GM12864 (cell line): ENCODE results near the gene RNF180.

Experiments
- DNase-seq: peaks from one replicate; pipeline ENCODE4 v3.0.0-alpha.2; 2011; ENCODE audit warnings: low read depth
- H3K4me3 ChIP-seq: 2 replicates; pipeline ENCODE4 v1.5.1; 2011; ENCODE audit warnings: mild to moderate bottlenecking, low read depth, low read length, control low read depth
- TF ChIP-seq, protein P1 (sequence below): IDR thresholded peaks from 2 replicates; pipeline ENCODE4 v1.5.1; 2011; ENCODE audit warnings: low read depth, mild to moderate bottlenecking, moderate library complexity, low read length, control low read depth, inconsistent platforms; ENCODE audit errors: missing control alignments

The RNF180 gene

DNA sequence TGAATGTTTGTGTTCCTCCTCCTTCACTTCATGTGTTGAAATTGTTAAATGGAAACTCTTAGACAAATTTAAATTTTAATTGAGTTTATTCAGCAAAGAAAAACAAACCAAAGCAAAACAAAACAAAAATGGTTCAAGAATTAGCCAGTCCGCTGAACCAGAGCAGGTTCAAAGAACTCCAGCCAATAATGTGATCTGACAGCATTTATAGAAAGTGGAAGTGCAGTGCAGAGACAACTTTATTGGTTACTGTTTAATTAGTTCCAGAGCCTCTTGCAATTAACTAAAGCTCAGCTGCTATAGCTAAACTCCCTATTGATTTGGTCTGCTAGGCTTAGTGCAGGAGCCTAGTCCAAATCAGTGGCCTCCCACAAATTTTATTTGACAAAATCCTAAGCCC is 132.9 kb downstream of the RNF180 start:
- H3K4me3 ChIP-seq = no peak overlapping the region
- TF ChIP-seq, protein P1, sequence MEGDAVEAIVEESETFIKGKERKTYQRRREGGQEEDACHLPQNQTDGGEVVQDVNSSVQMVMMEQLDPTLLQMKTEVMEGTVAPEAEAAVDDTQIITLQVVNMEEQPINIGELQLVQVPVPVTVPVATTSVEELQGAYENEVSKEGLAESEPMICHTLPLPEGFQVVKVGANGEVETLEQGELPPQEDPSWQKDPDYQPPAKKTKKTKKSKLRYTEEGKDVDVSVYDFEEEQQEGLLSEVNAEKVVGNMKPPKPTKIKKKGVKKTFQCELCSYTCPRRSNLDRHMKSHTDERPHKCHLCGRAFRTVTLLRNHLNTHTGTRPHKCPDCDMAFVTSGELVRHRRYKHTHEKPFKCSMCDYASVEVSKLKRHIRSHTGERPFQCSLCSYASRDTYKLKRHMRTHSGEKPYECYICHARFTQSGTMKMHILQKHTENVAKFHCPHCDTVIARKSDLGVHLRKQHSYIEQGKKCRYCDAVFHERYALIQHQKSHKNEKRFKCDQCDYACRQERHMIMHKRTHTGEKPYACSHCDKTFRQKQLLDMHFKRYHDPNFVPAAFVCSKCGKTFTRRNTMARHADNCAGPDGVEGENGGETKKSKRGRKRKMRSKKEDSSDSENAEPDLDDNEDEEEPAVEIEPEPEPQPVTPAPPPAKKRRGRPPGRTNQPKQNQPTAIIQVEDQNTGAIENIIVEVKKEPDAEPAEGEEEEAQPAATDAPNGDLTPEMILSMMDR = no peak
- no peak for DNase-seq

DNA sequence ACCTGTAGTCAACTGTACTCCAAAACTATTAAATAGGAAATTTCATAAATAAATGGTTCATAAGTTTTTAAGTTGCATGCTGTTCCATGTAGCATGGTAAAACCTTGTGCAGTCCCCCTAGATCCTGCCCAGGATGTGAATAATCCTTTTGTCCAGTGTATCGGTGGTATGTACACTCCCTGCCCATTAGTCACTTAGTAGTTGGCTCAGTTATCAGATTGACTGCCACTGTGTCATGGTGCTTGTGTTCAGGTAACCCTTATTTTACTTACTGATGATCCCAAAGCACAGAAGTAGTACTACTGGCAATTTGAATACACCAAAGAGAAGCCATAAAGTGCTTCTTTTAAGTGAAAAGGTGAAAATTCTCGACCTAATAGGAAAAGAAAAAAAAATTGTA is 134.2 kb downstream of the RNF180 start:
- TF ChIP-seq, protein P1 = no peak
- H3K4me3 ChIP-seq = no peak overlapping the region
- no peak for DNase-seq

DNA sequence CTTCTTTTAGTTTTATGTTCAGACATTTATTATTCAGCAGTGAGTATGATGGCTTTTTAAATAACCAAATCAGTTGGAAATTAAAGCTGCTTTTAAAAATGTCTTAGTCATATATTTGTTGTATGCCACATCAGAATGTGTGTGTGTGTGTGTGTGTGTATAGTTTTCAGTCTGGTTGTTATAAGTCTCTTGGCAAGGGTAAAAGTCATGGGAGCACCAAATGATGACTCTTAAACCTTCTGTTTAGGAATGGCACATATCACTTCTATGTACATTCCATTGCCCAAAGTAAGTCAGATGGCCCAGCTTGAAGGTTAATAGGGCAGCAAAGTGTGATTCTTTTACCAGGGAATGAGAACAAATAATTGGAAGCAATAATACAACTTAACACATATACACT is 135.9 kb downstream of the RNF180 start:
- no peak for DNase-seq
- TF ChIP-seq, protein P1 = no peak
- H3K4me3 ChIP-seq = no peak overlapping the region

DNA sequence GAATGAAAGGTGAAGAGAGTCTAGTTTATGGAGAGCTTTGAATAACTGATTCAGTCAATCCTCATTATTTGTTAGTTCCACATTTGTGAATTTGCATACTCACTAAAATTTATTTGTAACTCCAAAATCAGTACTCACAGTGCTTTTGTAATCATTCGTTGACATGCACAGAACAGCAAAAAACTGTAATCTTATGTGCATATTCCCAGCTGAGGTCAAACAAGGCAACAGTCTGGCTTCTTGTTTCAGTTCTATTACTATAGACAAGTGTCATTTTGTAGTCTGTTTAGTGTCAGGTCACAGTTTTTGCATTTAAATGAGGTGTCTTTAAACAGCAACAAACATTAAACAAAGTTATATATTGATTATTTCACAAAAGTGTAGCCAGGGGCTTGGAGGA is 142.5 kb downstream of the RNF180 start:
- H3K4me3 ChIP-seq = no peak overlapping the region
- TF ChIP-seq, protein P1 = no peak
- DNase-seq = no peak

DNA sequence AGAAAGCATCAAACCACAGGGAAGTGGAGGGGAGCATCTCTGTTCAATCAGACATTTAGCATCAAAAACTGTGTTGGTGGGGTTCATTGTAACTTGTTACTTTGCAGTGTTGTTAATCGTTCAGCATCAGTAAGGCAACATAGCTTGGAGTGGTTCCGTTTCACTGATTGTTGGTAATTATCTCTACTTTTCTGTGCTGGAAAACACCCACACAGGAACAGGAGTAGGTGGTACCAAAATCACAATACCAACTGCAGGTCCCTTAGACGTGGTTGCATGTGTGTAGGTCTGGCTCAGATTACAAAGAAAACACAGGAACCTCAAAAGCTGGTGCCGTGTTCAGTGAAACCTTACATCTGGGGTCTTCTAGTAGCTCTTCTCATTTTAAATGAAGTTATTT is 146.8 kb downstream of the RNF180 start:
- DNase-seq = no peak
- TF ChIP-seq, protein P1 = no peak
- no peak overlapping the region for H3K4me3 ChIP-seq

DNA sequence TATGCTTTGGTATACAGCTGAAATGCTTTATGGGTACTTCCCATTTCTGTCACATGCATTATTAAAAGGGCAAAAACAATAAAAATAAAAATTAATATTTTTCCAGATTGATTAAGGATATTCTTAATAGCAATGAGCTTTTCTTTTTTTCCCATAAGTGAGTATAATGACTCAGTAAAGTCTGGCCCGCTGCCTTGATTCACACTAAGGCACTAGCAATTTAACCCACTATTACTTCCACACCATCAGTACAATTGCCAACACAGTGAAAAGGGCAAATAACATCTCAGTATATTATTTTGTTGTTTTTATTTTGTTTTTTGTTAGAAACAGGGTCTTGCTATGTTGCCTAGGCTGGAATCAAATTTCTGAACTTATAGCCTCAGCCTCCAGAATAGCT is 150.1 kb downstream of the RNF180 start:
- no peak overlapping the region for H3K4me3 ChIP-seq
- TF ChIP-seq, protein P1 = no peak
- no peak for DNase-seq

DNA sequence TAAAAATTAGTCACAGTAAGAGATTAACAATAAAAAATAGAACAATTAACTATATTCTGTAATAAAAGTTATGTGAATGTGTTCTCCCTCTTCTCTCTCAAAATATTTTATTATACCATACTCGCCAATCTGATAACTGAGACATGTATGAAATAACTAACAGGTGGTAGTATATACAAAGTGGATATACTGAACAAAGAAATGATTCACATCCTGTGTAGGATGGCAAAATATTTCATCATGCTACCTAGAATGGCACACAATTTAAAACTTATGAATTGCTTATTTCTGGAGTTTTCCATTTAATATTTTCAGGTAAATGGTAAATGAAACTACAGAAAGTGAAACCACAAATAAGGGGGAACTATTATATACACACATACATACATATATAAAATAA is 152.5 kb downstream of the RNF180 start:
- no peak overlapping the region for H3K4me3 ChIP-seq
- no peak for DNase-seq
- TF ChIP-seq, protein P1 = no peak
